GM12878 (cell line): ENCODE measurements around the gene CKLF. TPM values are rescaled to one million over a fixed set of nuclear protein-coding genes. Genes with fewer than 3 reads are reported as not detected.

Experiments used
- ATAC-seq: fragments of 200-7000 bp; cut with Tn5 transposase; 3 replicates; pipeline ENCODE4 v1.9.1; 2020; ENCODE audit warnings: mild to moderate bottlenecking, moderate library complexity
- BruUV-seq: library from RNA; stranded (reverse); fragments of 400-500 nt; replicated peaks from 2 replicates; lab custom pipeline; 2021; lab: Mats Ljungman, UMichigan
- CTCF ChIA-PET: fragments of 300-600 bp; sonication (Branson Sonifier 250); formaldehyde crosslinking; extraction: SDS; loops from one replicate; lab custom pipeline; 2021; ENCODE audit warnings: inconsistent platforms; lab: Yijun Ruan, JAX
- POLR2A ChIA-PET: fragments of 350-600 bp; formaldehyde crosslinking; extraction: SDS; loops from one replicate; lab custom pipeline; 2021; ENCODE audit warnings: inconsistent platforms; lab: Charles Lee
- RAD21 ChIA-PET: fragments of 300-600 bp; sonication (Branson Sonifier 250); formaldehyde crosslinking; loops from one replicate; lab custom pipeline; 2023; ENCODE audit warnings: antibody characterized with exemption; ENCODE audit not compliant: unreplicated experiment; lab: Charles Lee
- SMC1A ChIA-PET: fragments of 300-600 bp; sonication (Branson Sonifier 250); formaldehyde crosslinking; loops from one replicate; lab custom pipeline; 2023; ENCODE audit not compliant: unreplicated experiment, uncharacterized antibody; lab: Charles Lee
- DNase-seq: peaks from one replicate; pipeline ENCODE4 v3.0.0-alpha.2; 2011; ENCODE audit warnings: low read depth, low spot score
- FAIRE-seq: peaks from 3 replicates; lab custom pipeline; 2011; peaks lifted over from hg19 to GRCh38; lab: Jason Lieb, UNC
- H2AFZ ChIP-seq: 2 replicates; pipeline ENCODE4 v1.6.0; 2011; ENCODE audit warnings: low read depth, low read length, control low read depth; ENCODE audit not compliant: control insufficient read depth
- H3K27ac ChIP-seq: 2 replicates; pipeline ENCODE4 v1.5.1; 2011; ENCODE audit warnings: control low read depth; ENCODE audit not compliant: control insufficient read depth, insufficient read depth
- H3K27me3 ChIP-seq, 2 experiments: replicated peaks in 1 of 2; 2 replicates each; pipeline versions ENCODE4 v1.6.0 to v1.6.1; 2011; ENCODE audit warnings: low read length in 1 of 2; ENCODE audit not compliant: control insufficient read depth in 2 of 2, insufficient read depth in 2 of 2
- H3K36me3 ChIP-seq, 2 experiments: 2 replicates each; pipeline ENCODE4 v1.5.1; 2011; ENCODE audit warnings: low read length in 1 of 2; ENCODE audit not compliant: control insufficient read depth in 2 of 2, insufficient read depth in 2 of 2
- H3K4me1 ChIP-seq: 2 replicates; pipeline ENCODE4 v1.6.1; 2011; ENCODE audit warnings: mild to moderate bottlenecking, low read length, moderate library complexity, mixed read lengths; ENCODE audit not compliant: control insufficient read depth, insufficient read depth
- H3K4me2 ChIP-seq: 2 replicates; pipeline ENCODE4 v1.6.0; 2011; ENCODE audit warnings: control low read depth; ENCODE audit not compliant: control insufficient read depth, insufficient read depth
- H3K4me3 ChIP-seq: fragments of 200-600 bp; sonication (generic); 2 replicates; pipeline ENCODE4 v1.5.1; 2016
- H3K79me2 ChIP-seq: 2 replicates; pipeline ENCODE4 v1.6.0; 2011; ENCODE audit warnings: low read length; ENCODE audit not compliant: control insufficient read depth, insufficient read depth
- H3K9ac ChIP-seq: 2 replicates; pipeline ENCODE4 v1.8.0; 2011; ENCODE audit warnings: low read length, control low read depth, mixed read lengths; ENCODE audit not compliant: control insufficient read depth, insufficient read depth
- H3K9me3 ChIP-seq: replicated peaks from 3 replicates; pipeline ENCODE4 v1.5.1; 2011; ENCODE audit warnings: mild to moderate bottlenecking, low read length; ENCODE audit not compliant: control insufficient read depth, insufficient read depth
- H4K20me1 ChIP-seq: 2 replicates; pipeline ENCODE4 v1.6.0; 2011; ENCODE audit not compliant: control insufficient read depth, insufficient read depth
- MAX ChIP-seq: IDR thresholded peaks from 2 replicates; pipeline ENCODE4 v1.6.1; 2012; ENCODE audit warnings: low read depth, low read length, improper control_type of control experiment
- MTA2 ChIP-seq: fragments of 450-650 bp; IDR thresholded peaks from 2 replicates; pipeline ENCODE4 v1.6.1; 2016; ENCODE audit warnings: low read depth, mild to moderate bottlenecking, moderate library complexity
- ZNF24 ChIP-seq: fragments of 450-650 bp; IDR thresholded peaks from 2 replicates; pipeline ENCODE4 v1.6.1; 2017; ENCODE audit warnings: antibody characterized with exemption, mild to moderate bottlenecking
- WGBS: methylation state at CpG from one replicate; pipeline ENCODE4 v1.1.6; 2016; ENCODE audit warnings: low lambda C conversion rate; ENCODE audit not compliant: insufficient replicate concordance, insufficient coverage; ENCODE audit errors: missing lambda C conversion rate; 5-methylcytosine and 5-hydroxymethylcytosine counted together
- in situ Hi-C: fragments of 300-500 bp; cut with MboI; formaldehyde crosslinking; loops from 9 replicates; pipeline ENCODE4 v1.14.3; 2018; ENCODE audit warnings: mixed read lengths
- intact Hi-C: fragments of 100-400 bp; cut with micrococcal nuclease; formaldehyde crosslinking; loops from one replicate; pipeline ENCODE4 v1.14.2; 2022; ENCODE audit not compliant: unreplicated experiment
- polyA plus RNA-seq, 11 experiments: library from polyadenylated mRNA; depleted of rRNA in 4 of 11; unstranded in 6 of 11; stranded (reverse) in 5 of 11; fragments of >200 nt; fragmentation: Nextera tagmentation in 4 of 11; fragmentation: Illumina TruSeq in 1 of 11; extraction: Ambion mirVana in 4 of 11; extraction: Trizol in 1 of 11; gene quantifications; 1 replicate in 1 of 11; 2 replicates in 10 of 11; pipeline versions ENCODE4 v1.2.1 to v1.2.3, GENCODE V29; 2011 to 2016; ENCODE audit warnings: inconsistent platforms in 2 of 11, missing spikeins in 2 of 11, low read depth in 1 of 11
- total RNA-seq, 4 experiments: library from RNA; depleted of rRNA in 3 of 4; stranded (reverse); fragments of >200 nt in 3 of 4; fragmentation: Illumina TruSeq in 1 of 4; extraction: Trizol in 1 of 4; gene quantifications; 2 replicates each; pipeline versions ENCODE4 v1.2.1 to v1.2.3, GENCODE V29; 2013 to 2021

The CKLF gene
- total and polyA plus RNA-seq, 10 of the 15 experiments (the other 5 are each of a cell fraction or from before 2014, with no cell fraction given) = 40.8 to 193 (median 109) TPM

- Histone ChIP-seq H3K4me2 (no peak overlapping the region), H3K4me1 (no peaks in the 10 kb centered on the region), H3K27ac (no peak overlapping the region), H3K36me3 (no peaks in the 10 kb centered on the region), H3K4me3 (no peak overlapping the region)
- ChIA-PET POLR2A (interaction anchor here (1.1 to 1.7 kb wide), 2 partner anchors 9 to 36 kb away, joined by 3 to 6 read pairs; no protein-coding TSS in a partner anchor), RAD21 (interaction anchor here (1.7 kb wide), 1 partner anchor 10 kb away, joined by 8 read pairs; no protein-coding TSS in a partner anchor)
- TF ChIP-seq MTA2 (no peak), MAX (no peak)
- TF ChIP-seq, all 136 proteins: peak for 0
- ChIA-PET SMC1A (interaction anchor here (1.9 to 4.0 kb wide), 2 partner anchors 9 to 10 kb away, joined by 6 to 25 read pairs; no protein-coding TSS in a partner anchor), CTCF (interaction anchor here (0.6 to 1.8 kb wide), 4 partner anchors 9 to 169 kb away, joined by 3 to 9 read pairs (median 4); no protein-coding TSS in a partner anchor)
- peak; percentile 43; the same call in 2 of the 3 replicates for ATAC-seq
- BruUV-seq = no TSS peak
- FAIRE-seq = no peak
- Histone ChIP-seq H3K79me2 (no peaks in the 10 kb centered on the region), H3K9ac (no peak overlapping the region), H3K9me3 (no peaks in the 10 kb centered on the region), H2AFZ (no peak overlapping the region), H3K27me3 (peaks cover 0 to 3% of the 10 kb centered on the region in 2 experiments; a peak in 2 of 4 replicates), H4K20me1 (no peaks in the 10 kb centered on the region)
- 25% methylated on average over 2 of the region's 2 CpGs for WGBS
- in situ Hi-C loops = no loop called here
- DNase-seq = no peak
- intact Hi-C loops = no loop called here
Measured at GRCh38 chr16:66572356-66572755, 20.0 kb downstream of the CKLF start.

- in situ Hi-C loops (no loop called here), intact Hi-C loops (no loop called here)
- Histone ChIP-seq H3K4me3 (no peak overlapping the region), H3K4me2 (no peak overlapping the region), H3K27ac (no peak overlapping the region), H3K9ac (no peak overlapping the region), H3K9me3 (no peaks in the 10 kb centered on the region), H3K79me2 (no peaks in the 10 kb centered on the region), H3K27me3 (peaks cover 5 to 12% of the 10 kb centered on the region in 2 experiments), H3K36me3 (no peaks in the 10 kb centered on the region), H2AFZ (no peak overlapping the region), H4K20me1 (no peaks in the 10 kb centered on the region), H3K4me1 (no peaks in the 10 kb centered on the region)
- SMC1A ChIA-PET = interaction anchor here (1.1 to 4.0 kb wide), 6 partner anchors 8 to 77 kb away, joined by 3 to 25 read pairs (median 5); no protein-coding TSS in a partner anchor
- WGBS = 88% methylated on average over 1 of the region's 1 CpG
- CTCF ChIA-PET = interaction anchor here (1.0 to 4.6 kb wide), 5 partner anchors 11 to 167 kb away, joined by 3 to 26 read pairs (median 5); no protein-coding TSS in a partner anchor
- DNase-seq = no peak
- RAD21 ChIA-PET = interaction anchor here (1.0 kb wide), 3 partner anchors 11 to 34 kb away, joined by 3 read pairs; no protein-coding TSS in a partner anchor
- POLR2A ChIA-PET = interaction anchor here (2.4 kb wide), 1 partner anchor 10 kb away, joined by 6 read pairs; no protein-coding TSS in a partner anchor
- no peak for ATAC-seq
- no peak for TF ChIP-seq ZNF24
- BruUV-seq = no TSS peak
- FAIRE-seq = no peak
Measured at GRCh38 chr16:66574081-66574480, 21.7 kb downstream of the CKLF start.
